Endothelial cell of umbilical vein (primary cell): Measurements from ENCODE around the gene METTL15. TPM values are rescaled to one million over a fixed set of nuclear protein-coding genes. Genes with fewer than 3 reads are reported as not detected.
"Not testable (repeated sequence)": the region's sequence is repeated elsewhere in the genome, so short reads cannot be mapped to it uniquely, and the experiment has no call there.

Experiments
- BruUV-seq: library from RNA; stranded (reverse); fragments of 400-500 nt; replicated peaks from 2 replicates; lab custom pipeline; 2021; lab: Mats Ljungman, UMichigan
- CTCF ChIA-PET: fragments of 300-600, 350-600 bp; sonication (Branson Sonifier 250); formaldehyde crosslinking; loops from one replicate; lab custom pipeline; 2021; ENCODE audit warnings: antibody characterized with exemption, inconsistent platforms; lab: Charles Lee
- POLR2A ChIA-PET: fragments of 300-600, 350-600 bp; sonication (Branson Sonifier 250); formaldehyde crosslinking; loops from one replicate; lab custom pipeline; 2021; ENCODE audit warnings: antibody characterized with exemption, inconsistent platforms; lab: Charles Lee
- DNase-seq: peaks from one replicate; pipeline ENCODE4 v3.0.0-alpha.2; 2011; ENCODE audit warnings: low read depth, low spot score
- FAIRE-seq: peaks from 2 replicates; lab custom pipeline; 2011; peaks lifted over from hg19 to GRCh38; lab: Jason Lieb, UNC
- H2AFZ ChIP-seq: 2 replicates; pipeline ENCODE4 v1.6.0; 2012; ENCODE audit warnings: low read depth, low read length, control low read depth, inconsistent platforms
- H3K27ac ChIP-seq: 2 replicates; pipeline ENCODE4 v1.5.1; 2011; ENCODE audit warnings: low read depth, mild to moderate bottlenecking, control low read depth, low read length, moderate library complexity; ENCODE audit not compliant: insufficient read depth
- H3K27me3 ChIP-seq, 2 experiments: 2 replicates each; pipeline versions ENCODE4 v1.6.0 to v1.6.1; 2011; ENCODE audit warnings: low read length in 2 of 2, mixed read lengths in 1 of 2; ENCODE audit not compliant: control insufficient read depth in 2 of 2, insufficient read depth in 2 of 2
- H3K36me3 ChIP-seq, 2 experiments: 2 replicates in 1 of 2; 3 replicates in 1 of 2; pipeline ENCODE4 v1.5.1; 2011; ENCODE audit warnings: low read length in 2 of 2, mild to moderate bottlenecking in 1 of 2, moderate library complexity in 1 of 2; ENCODE audit not compliant: control insufficient read depth in 2 of 2, insufficient read depth in 2 of 2; ENCODE audit errors: extremely low read depth in 1 of 2
- H3K4me1 ChIP-seq: 3 replicates; pipeline ENCODE4 v1.5.1; 2011; ENCODE audit warnings: mild to moderate bottlenecking, low read length; ENCODE audit not compliant: control insufficient read depth, insufficient read depth; ENCODE audit errors: extremely low read depth
- H3K4me2 ChIP-seq: 2 replicates; pipeline ENCODE4 v1.6.1; 2011; ENCODE audit warnings: low read length, control low read depth, mixed read lengths; ENCODE audit not compliant: insufficient read depth
- H3K4me3 ChIP-seq, 3 experiments: fragments of 200-600 bp in 1 of 3; sonication (generic), shearing (Covaris generic) in 1 of 3; replicated peaks in 1 of 3; 2 replicates each; pipeline ENCODE4 v1.5.1; 2011 to 2016; ENCODE audit warnings: control low read depth in 3 of 3, low read length in 3 of 3, mild to moderate bottlenecking in 2 of 3, inconsistent platforms in 1 of 3, low read depth in 1 of 3, moderate library complexity in 1 of 3; ENCODE audit not compliant: insufficient read depth in 1 of 3
- H3K79me2 ChIP-seq: 2 replicates; pipeline ENCODE4 v1.6.0; 2012; ENCODE audit warnings: low read length, inconsistent platforms; ENCODE audit not compliant: control insufficient read depth, insufficient read depth
- H3K9ac ChIP-seq: replicated peaks from 2 replicates; pipeline ENCODE3; 2011; ENCODE audit warnings: low read length, control low read depth; ENCODE audit not compliant: insufficient read depth; ENCODE audit errors: extremely low read depth
- H3K9me1 ChIP-seq: replicated peaks from 3 replicates; pipeline ENCODE4 v1.6.0; 2011; ENCODE audit warnings: mild to moderate bottlenecking, low read length; ENCODE audit not compliant: control insufficient read depth, insufficient read depth; ENCODE audit errors: extremely low read depth
- H3K9me3 ChIP-seq: replicated peaks from 2 replicates; pipeline ENCODE4 v1.5.1; 2012; ENCODE audit warnings: low read length, inconsistent platforms; ENCODE audit not compliant: control insufficient read depth, insufficient read depth
- H4K20me1 ChIP-seq: replicated peaks from 2 replicates; pipeline ENCODE3; 2011; ENCODE audit warnings: mild to moderate bottlenecking, low read length; ENCODE audit not compliant: control insufficient read depth, insufficient read depth; ENCODE audit errors: extremely low read depth
- EZH2 ChIP-seq: IDR thresholded peaks from 2 replicates; pipeline ENCODE4 v1.6.1; 2012; ENCODE audit warnings: borderline replicate concordance, low read depth, mild to moderate bottlenecking, moderate library complexity, low read length, inconsistent platforms; ENCODE audit not compliant: severe bottlenecking
- FOS ChIP-seq: IDR thresholded peaks from 2 replicates; pipeline ENCODE4 v1.6.1; 2011; ENCODE audit warnings: mild to moderate bottlenecking, low read length, moderate library complexity, borderline replicate concordance; ENCODE audit not compliant: insufficient read depth
- GATA2 ChIP-seq: IDR thresholded peaks from 2 replicates; pipeline ENCODE4 v1.7.0; 2011; ENCODE audit warnings: low read depth, mild to moderate bottlenecking, moderate library complexity, mixed read lengths, low read length; ENCODE audit not compliant: insufficient read length, insufficient read depth
- JUN ChIP-seq: IDR thresholded peaks from 2 replicates; pipeline ENCODE4 v1.6.1; 2011; ENCODE audit warnings: borderline replicate concordance, low read depth; ENCODE audit not compliant: insufficient read length, insufficient read depth
- MYC ChIP-seq: IDR thresholded peaks from one replicate; pipeline ENCODE4 v1.6.1; 2011; ENCODE audit warnings: mild to moderate bottlenecking, low read depth, low read length
- POLR2A ChIP-seq: IDR thresholded peaks from 2 replicates; pipeline ENCODE4 v1.6.1; 2012; ENCODE audit warnings: low read depth, mild to moderate bottlenecking, control low read depth, low read length
- POLR2AphosphoS5 ChIP-seq: IDR thresholded peaks from 2 replicates; pipeline ENCODE4 v1.6.1; 2012; ENCODE audit warnings: low read depth, mild to moderate bottlenecking, control low read depth, low read length, moderate library complexity; ENCODE audit not compliant: insufficient read depth
- dilution Hi-C: fragments of 300-500 bp; cut with MboI; formaldehyde crosslinking; loops from one replicate; pipeline ENCODE4 v1.15.0; 2019; ENCODE audit warnings: low sequenced_read_pairs; ENCODE audit not compliant: extremely low pct_ligation_motif_present
- intact Hi-C: fragments of 100-400 bp; cut with micrococcal nuclease; formaldehyde crosslinking; loops from one replicate; pipeline ENCODE4 v1.10.0; 2022
- polyA plus RNA-seq, 4 experiments: library from polyadenylated mRNA; depleted of rRNA in 3 of 4; stranded (reverse) in 3 of 4; unstranded in 1 of 4; fragments of >200 nt; gene quantifications; 2 replicates each; pipeline versions ENCODE4 v1.2.1 to v1.2.3, GENCODE V29; 2011 to 2012; ENCODE audit warnings: missing spikeins in 1 of 4
- total RNA-seq: library from RNA; stranded (reverse); gene quantifications from 2 replicates; pipeline ENCODE4 v1.2.3, GENCODE V29; 2021
- TF ChIP-seq, protein P1 (sequence below), 2 donors: IDR thresholded peaks; 1 replicate in 1 of 2; 2 replicates in 1 of 2; pipeline ENCODE4 v1.5.1; 2011; ENCODE audit warnings: low read length in 2 of 2, mild to moderate bottlenecking in 2 of 2, moderate library complexity in 2 of 2, control low read depth in 1 of 2, inconsistent platforms in 1 of 2, low read depth in 1 of 2; ENCODE audit not compliant: insufficient read depth in 1 of 2; ENCODE audit errors: extremely low read depth in 1 of 2
- TF ChIP-seq, protein P2 (sequence below): IDR thresholded peaks from 2 replicates; pipeline ENCODE4 v1.6.1; 2011; ENCODE audit not compliant: insufficient read depth, insufficient read length

METTL15 gene
- total and polyA plus RNA-seq, 2 donors (not counting 3 experiments of a cell fraction or from before 2014, with no cell fraction given), result 3.2 to 12.1 TPM

- H3K27me3 ChIP-seq, result no peaks in the 10 kb centered on the region
- H2AFZ ChIP-seq, result no peak overlapping the region
- dilution Hi-C loops (no loop called here), intact Hi-C loops (no loop called here)
- no peak overlapping the region for H3K4me3 ChIP-seq
- BruUV-seq, result no TSS peak
- H3K27ac ChIP-seq, result no peak overlapping the region
- ChIA-PET CTCF (interaction anchor here (2.3 kb wide), 1 partner anchor 10 kb away, joined by 6 read pairs; no protein-coding TSS in a partner anchor), POLR2A (no interaction called here)
- H3K4me1 ChIP-seq, result no peaks in the 10 kb centered on the region
- DNase-seq (no peak), FAIRE-seq (no peak)
- H3K9me1 ChIP-seq, result no peaks in the 10 kb centered on the region
- no peak overlapping the region for H3K9ac ChIP-seq
- H3K79me2 ChIP-seq, result no peaks in the 10 kb centered on the region
- H3K36me3 ChIP-seq, result no peaks in the 10 kb centered on the region
- no peak overlapping the region for H3K4me2 ChIP-seq
- no peaks in the 10 kb centered on the region for H3K9me3 ChIP-seq
- H4K20me1 ChIP-seq, result no peaks in the 10 kb centered on the region
- TF ChIP-seq JUN (no peak), MYC (no peak), POLR2AphosphoS5 (no peak), FOS (no peak), EZH2 (no peak), GATA2 (no peak), POLR2A (no peak)
- TF ChIP-seq, protein P1, sequence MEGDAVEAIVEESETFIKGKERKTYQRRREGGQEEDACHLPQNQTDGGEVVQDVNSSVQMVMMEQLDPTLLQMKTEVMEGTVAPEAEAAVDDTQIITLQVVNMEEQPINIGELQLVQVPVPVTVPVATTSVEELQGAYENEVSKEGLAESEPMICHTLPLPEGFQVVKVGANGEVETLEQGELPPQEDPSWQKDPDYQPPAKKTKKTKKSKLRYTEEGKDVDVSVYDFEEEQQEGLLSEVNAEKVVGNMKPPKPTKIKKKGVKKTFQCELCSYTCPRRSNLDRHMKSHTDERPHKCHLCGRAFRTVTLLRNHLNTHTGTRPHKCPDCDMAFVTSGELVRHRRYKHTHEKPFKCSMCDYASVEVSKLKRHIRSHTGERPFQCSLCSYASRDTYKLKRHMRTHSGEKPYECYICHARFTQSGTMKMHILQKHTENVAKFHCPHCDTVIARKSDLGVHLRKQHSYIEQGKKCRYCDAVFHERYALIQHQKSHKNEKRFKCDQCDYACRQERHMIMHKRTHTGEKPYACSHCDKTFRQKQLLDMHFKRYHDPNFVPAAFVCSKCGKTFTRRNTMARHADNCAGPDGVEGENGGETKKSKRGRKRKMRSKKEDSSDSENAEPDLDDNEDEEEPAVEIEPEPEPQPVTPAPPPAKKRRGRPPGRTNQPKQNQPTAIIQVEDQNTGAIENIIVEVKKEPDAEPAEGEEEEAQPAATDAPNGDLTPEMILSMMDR (IDR thresholded peaks at IDR 0.05; ENCODE audit: extremely low read depth in 1 of 2, insufficient read depth in 1 of 2, low read depth in 1 of 2, low read length in 2 of 2), result no peak
- TF ChIP-seq, protein P2, sequence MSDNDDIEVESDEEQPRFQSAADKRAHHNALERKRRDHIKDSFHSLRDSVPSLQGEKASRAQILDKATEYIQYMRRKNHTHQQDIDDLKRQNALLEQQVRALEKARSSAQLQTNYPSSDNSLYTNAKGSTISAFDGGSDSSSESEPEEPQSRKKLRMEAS, result no peak
Measured at GRCh38 chr11:28133146-28133545, 25.0 kb downstream of the METTL15 start.

- H3K79me2 ChIP-seq, BruUV-seq, H2AFZ ChIP-seq, H3K9me1 ChIP-seq, H3K9ac ChIP-seq, dilution Hi-C loops, H3K9me3 ChIP-seq, H3K27ac ChIP-seq, intact Hi-C loops, CTCF ChIA-PET, H3K4me2 ChIP-seq, H4K20me1 ChIP-seq, POLR2A ChIA-PET, H3K4me1 ChIP-seq, H3K27me3 ChIP-seq, H3K36me3 ChIP-seq, DNase-seq, H3K4me3 ChIP-seq, FAIRE-seq: not testable (repeated sequence)
Measured at GRCh38 chr11:28136157-28136556, 28.0 kb downstream of the METTL15 start.
